NK-92 (cell line): ENCODE measurements around the gene ATXN7L3.

ENCODE experiments used
- DNase-seq: peaks from one replicate; lab custom pipeline; 2025; ENCODE audit not compliant: unreplicated experiment; lab: John Stamatoyannopoulos, UW

The ATXN7L3 gene

DNA sequence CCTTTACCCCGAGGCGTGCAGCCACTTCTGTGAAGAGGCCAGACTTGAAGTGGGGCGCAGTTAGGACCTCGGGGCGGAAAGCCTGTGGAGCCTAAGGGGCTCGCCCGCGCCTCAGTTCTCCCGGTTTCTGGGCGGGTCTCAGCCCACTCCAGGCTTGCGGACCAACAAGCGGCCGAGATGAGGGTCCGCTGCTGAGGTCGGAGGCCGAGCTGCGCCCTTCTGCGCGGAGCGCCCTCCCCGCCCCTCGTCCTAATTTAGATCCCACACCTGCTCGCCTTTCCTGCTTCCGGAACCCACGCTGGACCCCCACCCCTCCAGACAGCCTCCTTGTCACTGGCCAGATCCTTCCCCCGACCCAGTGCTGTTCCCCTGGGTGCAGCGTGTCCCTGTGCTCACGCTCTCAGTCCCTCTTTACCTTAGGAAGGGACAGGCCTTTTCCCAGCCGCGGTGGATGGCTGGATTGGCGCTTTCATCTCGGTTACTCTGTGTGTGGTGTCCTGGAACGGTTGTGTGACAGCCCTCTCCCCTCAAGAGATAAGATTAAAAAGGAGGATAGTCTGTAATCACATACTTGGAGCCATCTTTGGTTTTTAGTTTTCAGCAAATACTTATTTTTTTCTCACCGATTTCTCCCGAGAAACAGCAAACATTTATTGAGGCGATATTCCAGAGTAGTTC, 933 bp upstream of the ATXN7L3 start:
- no peak for DNase-seq

DNA sequence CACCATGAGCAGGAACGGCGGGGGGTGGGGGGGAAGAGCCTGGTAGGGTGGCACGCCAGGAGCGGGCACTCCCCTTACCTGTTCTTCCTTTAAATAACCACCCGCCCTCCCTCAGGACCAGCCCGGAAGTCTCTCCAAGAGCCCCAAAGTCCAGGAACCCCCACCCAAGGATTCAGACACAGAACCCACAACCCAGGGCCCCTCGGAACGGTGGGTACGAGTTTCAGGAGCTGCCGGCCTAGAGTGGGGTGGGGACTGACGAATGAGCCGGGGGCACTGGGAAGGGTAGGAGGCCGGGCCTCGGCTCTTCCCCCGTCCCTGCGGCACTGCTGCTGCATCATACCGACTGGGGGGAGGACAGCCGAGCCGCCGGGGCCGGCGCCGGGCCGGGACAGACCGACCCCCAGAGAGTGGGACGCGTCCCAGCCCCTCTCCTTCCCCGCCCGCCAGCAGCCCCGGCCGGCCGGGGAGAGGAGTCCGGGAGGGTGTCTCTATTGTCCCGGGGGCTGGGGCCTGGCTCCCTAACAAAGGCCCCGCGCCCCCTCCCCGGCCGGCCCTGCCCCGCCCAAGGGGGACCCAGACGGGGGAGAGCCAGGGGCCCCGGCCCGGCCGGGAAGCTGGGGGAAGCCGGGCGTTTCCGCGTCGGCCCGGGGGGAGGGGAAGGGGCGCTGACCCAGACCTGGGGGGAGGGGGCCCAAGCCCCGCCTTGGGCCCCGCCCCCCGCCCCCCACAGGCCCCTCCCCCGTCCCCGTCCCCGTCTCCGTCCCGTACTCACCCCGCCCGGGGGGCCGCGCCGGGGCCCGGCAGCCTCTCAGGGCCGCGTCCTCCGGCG, 747 bp downstream of the ATXN7L3 start:
- no peak for DNase-seq

DNA sequence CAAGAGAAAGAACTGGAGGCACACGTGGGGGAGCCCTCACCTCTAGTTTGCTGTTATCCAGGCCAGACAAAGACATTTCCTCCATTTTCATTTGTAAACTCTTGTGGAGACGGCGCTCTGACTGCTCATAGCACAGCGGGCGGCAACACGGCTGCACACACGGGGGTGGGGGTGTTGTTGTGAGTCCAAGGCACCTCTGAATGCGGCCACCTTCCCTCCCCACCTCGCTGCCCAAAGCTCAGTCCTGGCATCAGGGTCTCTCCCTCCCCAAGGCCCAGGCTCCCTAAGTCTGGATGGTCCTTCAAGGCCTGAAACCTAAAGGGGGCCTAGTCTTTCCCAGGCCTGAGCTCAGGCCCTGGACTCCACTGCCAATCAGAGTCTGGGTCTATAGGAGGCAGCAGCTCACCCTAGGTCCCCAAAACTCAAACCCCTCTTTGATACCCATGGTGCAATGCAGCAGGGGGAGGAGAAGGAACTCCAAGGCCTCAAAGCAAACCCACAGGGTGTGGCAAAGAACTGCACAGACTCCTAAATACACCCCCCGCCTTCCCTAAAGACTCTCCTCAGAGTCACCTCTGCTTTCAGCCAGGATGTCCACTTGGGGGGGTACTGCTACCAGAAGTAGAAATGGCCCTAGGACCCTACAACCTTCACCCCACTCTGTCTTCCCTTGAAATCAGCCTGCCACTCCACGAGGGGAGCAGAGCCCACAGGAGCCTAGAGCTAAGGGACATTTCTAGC, 1.5 kb downstream of the ATXN7L3 start:
- no peak for DNase-seq

DNA sequence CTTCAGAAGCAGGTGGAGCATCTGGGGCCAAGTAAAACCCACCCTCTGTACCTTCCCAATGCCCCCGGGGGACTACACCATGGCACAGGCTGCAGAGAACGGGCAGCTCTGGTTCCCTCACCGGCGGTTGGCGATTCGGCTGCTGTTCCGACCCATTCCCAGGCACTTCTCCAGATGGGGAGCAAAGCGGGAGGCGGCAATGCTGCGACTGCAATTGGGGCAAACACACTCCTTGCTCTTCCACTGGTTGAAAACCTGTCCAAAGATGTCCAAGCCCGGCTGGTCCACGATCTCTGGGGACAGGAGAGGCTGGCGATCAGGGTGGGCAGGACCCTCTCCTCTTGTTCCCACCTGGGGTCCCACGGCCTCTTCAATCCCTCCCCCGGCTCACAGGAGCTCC, 2.6 kb downstream of the ATXN7L3 start:
- no peak for DNase-seq

DNA sequence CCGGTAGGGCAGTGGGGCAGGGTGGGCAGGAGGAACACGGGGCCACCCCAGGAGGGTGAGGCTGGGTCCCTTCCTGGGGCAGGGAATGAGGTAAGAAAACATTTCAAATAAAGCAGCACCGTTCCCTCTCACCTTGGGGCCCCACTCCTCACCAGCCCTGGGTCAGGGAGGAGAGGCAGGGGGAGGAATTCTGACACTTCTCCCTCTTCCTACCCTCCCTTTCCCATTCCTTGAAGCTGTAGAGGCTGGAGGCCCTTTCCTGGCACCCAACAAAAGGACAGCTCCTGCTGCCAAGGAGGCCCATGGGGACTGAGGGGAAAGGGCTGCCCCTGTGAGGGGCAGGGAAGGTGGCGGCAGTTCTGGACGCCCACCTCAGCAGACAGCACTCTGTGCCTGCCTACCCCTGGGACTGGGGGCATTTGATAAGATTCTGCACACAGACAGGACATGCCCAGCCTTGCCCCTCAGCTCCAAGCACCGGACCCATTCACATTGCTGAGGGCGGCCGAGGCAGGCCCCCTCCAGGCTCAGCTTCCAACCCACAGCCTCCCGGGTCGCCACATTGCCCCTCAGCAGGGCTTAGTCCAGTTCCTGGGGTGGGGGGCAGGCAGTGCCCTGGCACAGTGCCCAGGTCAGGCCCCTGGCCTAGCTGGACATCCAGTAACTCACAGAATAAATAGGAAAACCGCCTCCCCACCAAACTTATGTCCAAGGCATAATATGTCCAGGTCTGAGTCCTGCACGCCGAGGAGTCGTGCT, 6.2 kb downstream of the ATXN7L3 start:
- DNase-seq, result no peak

DNA sequence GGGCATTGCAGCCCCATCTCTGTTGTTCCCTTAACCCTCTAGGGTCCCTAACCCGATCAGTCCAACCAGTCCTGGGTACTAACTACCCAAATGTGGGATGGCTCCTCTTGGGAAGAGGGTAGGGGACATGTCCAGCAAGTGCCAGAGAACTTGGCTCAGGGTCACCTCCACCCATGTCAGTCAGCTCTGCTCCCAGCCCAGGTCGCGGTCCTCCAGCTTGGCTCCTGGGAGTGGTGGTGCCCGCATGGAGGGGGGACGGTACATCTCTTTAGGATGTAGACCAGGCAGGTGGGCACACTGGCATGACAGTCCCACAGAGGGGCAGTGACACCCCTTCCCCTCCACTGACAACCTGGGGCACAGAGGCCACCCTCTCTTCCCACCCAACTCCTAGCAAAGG, 6.9 kb downstream of the ATXN7L3 start:
- no peak for DNase-seq

DNA sequence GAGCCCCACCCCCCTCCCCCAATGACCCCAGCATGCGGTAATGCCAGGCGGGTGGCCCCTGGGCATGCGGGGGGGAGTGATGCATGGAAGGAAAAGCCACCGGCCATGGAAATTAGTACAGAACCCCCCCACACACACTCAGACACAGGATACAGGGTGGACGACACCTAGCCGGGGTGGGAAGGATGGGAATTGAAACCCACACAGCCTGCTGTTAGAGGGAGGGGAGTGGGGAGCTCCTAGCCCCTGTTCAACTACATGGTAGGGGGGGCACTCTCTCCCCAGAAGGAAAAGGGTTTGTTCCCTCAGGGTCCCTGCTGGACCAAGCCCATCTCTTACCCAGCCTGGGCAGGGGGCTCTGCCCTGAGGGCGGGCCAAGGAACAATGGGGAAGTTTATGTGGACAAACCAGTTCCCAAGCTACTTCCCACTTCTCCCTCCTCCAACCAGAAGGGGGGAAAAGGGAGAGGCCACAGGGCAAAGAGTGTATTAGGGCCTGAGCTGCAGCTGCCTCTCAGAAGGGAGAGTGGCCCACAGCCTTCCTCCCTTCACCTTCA, 7.7 kb downstream of the ATXN7L3 start:
- DNase-seq, result no peak

DNA sequence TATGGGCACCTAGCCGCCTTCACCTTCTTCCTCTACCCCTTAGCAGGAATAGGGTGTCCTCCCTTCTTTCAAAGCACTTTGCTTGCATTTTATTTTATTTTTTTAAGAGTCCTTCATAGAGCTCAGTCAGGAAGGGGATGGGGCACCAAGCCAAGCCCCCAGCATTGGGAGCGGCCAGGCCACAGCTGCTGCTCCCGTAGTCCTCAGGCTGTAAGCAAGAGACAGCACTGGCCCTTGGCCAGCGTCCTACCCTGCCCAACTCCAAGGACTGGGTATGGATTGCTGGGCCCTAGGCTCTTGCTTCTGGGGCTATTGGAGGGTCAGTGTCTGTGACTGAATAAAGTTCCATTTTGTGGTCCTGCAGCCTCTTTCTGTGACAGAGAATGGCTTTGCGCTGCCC, 8.3 kb downstream of the ATXN7L3 start:
- DNase-seq, result no peak

DNA sequence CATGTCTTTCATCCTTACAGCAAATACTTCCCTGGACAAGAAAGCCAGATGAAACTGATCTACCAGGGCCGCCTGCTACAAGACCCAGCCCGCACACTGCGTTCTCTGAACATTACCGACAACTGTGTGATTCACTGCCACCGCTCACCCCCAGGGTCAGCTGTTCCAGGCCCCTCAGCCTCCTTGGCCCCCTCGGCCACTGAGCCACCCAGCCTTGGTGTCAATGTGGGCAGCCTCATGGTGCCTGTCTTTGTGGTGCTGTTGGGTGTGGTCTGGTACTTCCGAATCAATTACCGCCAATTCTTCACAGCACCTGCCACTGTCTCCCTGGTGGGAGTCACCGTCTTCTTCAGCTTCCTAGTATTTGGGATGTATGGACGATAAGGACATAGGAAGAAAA, 9.2 kb downstream of the ATXN7L3 start:
- no peak for DNase-seq

DNA sequence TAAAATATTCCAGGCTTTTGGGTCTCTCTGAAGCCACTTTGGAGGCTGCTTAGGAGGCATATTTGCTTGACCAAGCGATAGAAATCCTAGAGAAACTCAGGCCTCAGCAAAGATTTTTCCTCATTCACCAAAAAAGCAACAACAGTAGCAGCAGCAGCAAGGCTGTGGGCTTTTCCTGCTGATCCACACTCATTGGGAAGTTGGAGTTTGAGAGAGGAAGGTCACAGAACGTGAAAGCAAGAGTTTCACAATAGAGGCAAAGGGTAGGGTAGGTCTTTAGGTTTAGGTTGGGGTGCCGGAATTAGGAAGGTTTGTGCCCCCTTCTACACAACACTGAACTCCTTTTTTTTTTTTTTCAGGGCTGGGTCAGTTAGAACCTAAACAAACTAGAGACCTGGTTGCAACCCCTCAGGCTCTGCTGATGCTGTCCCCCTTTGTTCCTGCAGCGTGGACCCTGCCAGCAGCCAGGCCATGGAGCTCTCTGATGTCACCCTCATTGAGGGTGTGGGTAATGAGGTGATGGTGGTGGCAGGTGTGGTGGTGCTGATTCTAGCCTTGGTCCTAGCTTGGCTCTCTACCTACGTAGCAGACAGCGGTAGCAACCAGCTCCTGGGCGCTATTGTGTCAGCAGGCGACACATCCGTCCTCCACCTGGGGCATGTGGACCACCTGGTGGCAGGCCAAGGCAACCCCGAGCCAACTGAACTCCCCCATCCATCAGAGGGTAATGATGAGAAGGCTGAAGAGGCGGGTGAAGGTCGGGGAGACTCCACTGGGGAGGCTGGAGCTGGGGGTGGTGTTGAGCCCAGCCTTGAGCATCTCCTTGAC, 10.9 kb downstream of the ATXN7L3 start:
- no peak for DNase-seq

DNA sequence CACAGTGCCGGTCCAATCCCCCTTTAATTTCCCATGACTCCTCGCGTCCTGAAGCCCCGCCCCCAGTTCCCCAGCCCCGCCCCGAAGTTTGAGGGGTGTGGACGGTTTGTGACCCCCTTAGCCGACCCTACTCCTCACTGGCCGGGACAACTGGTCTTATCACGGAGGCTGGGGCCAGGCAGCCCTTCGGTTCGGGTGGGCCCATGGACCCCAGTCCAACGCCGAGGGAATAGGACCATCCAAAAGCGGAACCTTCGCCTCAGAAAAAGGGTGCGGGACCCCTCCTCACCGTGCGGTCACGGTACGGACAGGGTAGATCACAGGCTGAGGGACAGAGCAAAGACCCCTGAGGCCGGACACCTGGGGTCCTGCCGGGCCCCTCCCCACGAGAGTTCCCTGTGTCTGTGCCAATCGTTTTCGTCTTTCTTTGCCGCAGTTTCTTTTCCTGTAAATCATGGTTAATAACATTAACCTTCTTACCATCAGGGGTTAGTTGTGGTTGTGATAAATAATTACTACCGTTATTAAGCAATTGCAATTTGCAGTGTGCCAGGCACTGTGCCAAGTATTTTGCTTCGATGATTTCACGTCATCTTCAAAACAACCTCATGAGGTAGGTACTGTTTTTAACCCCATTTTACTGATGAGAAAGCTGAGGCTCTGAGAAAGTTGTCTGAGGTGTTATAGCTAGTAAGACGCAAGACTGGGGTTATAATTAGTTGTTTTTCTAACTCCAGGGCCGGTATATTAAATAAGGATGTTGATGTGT, 12.4 kb downstream of the ATXN7L3 start:
- no peak for DNase-seq

DNA sequence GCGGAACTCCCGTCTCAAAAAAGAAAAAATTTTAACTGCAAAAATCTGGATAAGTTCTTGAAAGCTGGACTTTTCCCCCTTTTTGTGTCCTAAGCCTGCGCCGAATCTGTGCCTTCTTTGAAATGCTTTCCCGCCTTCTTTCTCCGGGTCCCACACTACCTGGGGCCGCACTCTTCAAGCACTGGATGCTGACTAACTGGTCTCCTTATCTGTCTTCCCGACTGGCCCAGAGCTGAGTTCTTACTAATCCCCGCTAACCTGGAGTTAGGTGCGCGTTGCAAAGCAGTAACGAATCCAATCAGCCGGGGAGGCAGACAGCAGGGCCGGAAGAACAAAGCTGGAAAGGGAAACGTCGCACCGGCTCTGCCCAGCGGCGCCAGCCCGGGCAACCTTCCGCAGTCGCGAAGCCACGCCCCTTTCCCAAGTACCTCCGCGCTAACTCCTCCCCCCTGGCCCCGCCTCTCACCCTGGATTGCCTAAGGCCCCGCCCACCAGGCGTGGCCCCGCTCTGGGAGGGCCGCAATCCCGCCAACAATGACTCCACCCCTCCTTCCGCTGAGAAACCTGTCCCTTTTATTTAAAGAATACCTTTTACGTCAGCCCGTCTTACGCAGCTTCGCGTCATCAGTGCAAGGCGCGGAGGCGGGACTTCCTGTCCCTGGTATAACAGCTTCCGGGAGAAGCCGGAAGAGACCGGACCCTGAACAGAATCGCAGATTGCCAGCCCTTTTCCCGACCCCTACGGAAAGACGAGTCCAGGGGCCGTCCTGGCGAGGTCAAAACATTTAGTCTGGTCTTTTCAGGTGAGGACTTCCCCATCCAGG, 13.2 kb downstream of the ATXN7L3 start, which contains the start of gene TMUB2:
TMUB2 (plus strand) TSS at position 666 of the 824 bp plus-strand sequence. CDS start 737 bp downstream, outside the sequence.
- peak; percentile 96 for DNase-seq

DNA sequence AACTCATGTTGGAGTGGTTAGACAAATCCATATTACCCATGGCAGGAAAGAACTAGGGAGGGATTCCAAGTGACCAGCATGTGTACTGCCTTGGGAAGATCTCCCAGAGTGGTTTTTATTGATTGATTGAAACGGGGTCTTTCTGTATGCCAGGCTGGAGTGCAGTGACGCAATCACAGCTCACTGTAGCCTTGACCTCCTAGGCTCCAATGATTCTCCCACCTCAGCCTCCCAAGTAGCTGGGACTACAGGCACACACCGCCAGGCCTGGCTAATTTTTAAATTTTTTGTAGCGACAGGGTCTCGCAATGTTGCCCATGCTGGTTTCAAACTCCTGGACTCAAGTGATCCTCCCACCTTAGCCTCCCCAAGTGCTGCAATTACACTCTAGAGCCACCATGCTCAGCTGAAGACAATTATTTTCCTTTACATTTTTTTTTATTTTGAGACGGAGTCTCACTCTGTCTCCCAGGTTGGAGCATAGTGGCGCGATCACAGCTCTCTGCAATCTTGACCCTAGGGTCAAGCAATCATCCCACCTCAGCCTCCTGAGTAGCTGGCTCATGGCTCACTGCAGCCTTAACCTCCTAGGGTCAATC, 15.4 kb downstream of the ATXN7L3 start:
- no peak for DNase-seq

DNA sequence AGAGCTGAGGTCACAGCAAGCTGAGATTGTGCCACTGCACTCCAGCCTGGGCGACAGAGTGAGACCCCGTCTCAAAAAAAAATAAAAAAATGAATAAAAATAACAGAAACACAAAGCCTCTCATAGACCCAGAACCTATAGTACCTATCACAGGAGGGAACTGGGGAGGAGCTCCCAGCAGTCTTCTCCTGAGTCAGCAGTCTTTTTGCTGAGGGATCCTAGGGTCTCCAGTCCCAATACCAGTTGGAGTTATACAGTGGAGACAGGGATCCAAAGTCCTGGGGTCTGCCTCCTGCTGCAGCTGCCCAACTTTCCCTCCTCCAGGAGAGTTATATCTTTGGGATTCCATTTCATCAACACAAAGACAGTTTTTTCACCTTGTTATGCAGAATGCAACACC, 16.7 kb downstream of the ATXN7L3 start:
- DNase-seq, result no peak

DNA sequence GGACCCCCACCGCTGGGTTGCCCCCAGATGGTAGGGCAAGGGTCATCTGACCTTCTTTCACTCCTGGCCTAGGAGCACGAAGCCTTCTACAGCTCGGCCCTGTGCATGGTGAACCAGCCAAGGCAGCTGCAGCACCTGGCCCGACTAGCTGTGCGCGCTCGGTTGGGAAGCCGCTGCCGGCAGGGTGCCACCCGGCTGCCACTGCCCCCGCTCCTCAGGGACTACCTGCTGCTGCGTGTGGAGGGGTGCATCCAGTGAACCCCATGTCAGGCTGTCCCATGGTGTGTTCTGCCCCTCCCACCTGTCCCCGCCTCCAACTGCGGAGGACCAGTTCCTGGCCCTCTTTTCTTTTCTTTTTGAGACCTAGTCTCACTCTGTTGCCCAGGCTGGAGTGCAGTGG, 21.6 kb downstream of the ATXN7L3 start:
- no peak for DNase-seq

DNA sequence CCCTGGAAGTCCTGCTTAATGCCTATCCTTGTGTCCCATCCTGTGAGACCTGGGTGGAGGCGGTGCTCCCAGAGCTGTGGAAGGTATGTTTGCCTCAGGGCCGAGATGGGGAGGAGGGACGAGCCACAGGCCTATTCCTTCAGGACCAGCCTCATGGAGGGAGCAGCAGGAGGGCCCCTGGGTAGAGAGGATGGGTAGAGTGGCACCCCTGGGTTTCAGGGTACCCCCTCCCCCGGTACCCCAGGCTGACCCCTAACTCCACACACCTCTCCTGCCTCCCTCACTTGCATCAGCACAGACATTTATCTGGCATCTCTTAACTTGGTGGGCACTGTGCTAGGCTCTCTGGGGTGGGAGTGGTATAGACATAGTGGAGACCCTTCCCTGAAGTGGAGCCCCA, 22.0 kb downstream of the ATXN7L3 start:
- no peak for DNase-seq

DNA sequence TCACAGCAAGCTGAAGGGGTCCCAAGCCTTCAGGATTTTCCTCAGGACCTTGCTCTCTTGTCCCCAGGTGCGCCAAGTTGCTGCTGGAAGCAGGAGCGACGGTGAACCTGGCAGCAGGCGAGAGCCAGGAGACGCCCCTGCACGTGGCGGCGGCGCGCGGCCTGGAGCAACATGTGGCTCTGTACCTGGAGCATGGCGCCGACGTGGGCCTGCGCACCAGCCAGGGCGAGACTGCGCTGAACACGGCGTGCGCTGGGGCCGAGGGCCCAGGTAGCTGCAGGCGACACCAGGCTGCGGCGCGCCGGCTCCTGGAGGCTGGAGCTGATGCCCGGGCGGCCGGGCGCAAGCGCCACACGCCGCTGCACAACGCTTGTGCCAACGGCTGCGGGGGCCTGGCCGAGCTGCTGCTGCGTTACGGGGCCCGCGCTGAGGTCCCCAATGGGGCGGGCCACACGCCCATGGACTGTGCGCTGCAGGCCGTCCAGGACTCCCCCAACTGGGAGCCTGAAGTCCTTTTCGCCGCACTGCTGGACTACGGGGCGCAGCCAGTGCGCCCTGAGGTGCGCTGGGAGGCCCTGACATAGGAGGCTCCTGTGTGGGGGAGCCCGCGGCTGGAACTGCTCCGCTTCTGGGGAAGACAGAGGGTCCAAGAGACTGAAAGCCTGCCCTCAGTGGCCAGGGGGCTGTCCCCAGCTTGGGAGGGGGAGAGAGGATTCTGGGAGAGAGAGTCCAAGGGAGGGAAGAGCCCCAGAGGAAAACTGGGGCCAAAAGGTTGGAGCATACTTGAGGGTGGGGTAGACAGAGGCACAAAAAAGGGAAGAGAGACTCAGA, 22.8 kb downstream of the ATXN7L3 start:
- no peak for DNase-seq
